T-helper 9 cell (primary cell): ENCODE results near the gene TPBG.

Source experiments
- DNase-seq: peaks from one replicate; pipeline ENCODE4 v3.0.0-alpha.2; 2020
- total RNA-seq, 2 donors: gene quantifications; one replicate each; lab custom pipeline; 2026; lab: John Stamatoyannopoulos, UW

TPBG gene
- 2.8 to 3.9 reads per million in 2 donors for total RNA-seq

- DNase-seq = peak; percentile 13
Measured at GRCh38 chr6:82363428-82364086, at the start of gene TPBG. Gene TPBG (plus strand): TSS chr6:82363817. CDS start chr6:82364962, 1,145 bp downstream.

- no peak for DNase-seq
Measured at GRCh38 chr6:82322386-82322785, 41.2 kb upstream of the TPBG start.

GRCh38 chr6:82329766-82330165, 33.9 kb upstream of the TPBG start:
- DNase-seq = no peak

GRCh38 chr6:82330171-82330804, 33.3 kb upstream of the TPBG start:
- DNase-seq = no peak

GRCh38 chr6:82331031-82331773, 32.4 kb upstream of the TPBG start:
- no peak for DNase-seq

- DNase-seq = no peak
Measured at GRCh38 chr6:82333781-82334180, 29.8 kb upstream of the TPBG start.

GRCh38 chr6:82337688-82338257, 25.8 kb upstream of the TPBG start:
- DNase-seq = no peak

GRCh38 chr6:82348130-82348529, 15.5 kb upstream of the TPBG start:
- no peak for DNase-seq

GRCh38 chr6:82353848-82354247, 9.8 kb upstream of the TPBG start:
- no peak for DNase-seq

GRCh38 chr6:82360552-82360951, 3.1 kb upstream of the TPBG start:
- DNase-seq = no peak

GRCh38 chr6:82361631-82362030, 2.0 kb upstream of the TPBG start:
- DNase-seq = no peak

GRCh38 chr6:82362144-82362543, 1.5 kb upstream of the TPBG start:
- no peak for DNase-seq

- DNase-seq = no peak
Measured at GRCh38 chr6:82362878-82363427, 664 bp upstream of the TPBG start.

- peak; percentile 1 for DNase-seq
Measured at GRCh38 chr6:82364087-82365015, 734 bp downstream of the TPBG start.

- DNase-seq = no peak
Measured at GRCh38 chr6:82365016-82365795, 1.6 kb downstream of the TPBG start.

- no peak for DNase-seq
Measured at GRCh38 chr6:82367704-82368103, 4.1 kb downstream of the TPBG start.

GRCh38 chr6:82370788-82371187, 7.2 kb downstream of the TPBG start:
- no peak for DNase-seq

GRCh38 chr6:82371799-82372546, 8.4 kb downstream of the TPBG start:
- no peak for DNase-seq

- no peak for DNase-seq
Measured at GRCh38 chr6:82372656-82373055, 9.0 kb downstream of the TPBG start.

GRCh38 chr6:82374516-82374915, 10.9 kb downstream of the TPBG start:
- DNase-seq = no peak
